Bone marrow (tissue), 2 donors: ENCODE measurements around the gene SPTA1.
A peak's percentile ranks its signal among the peaks of the same experiment; 100 is the strongest.

Source experiments
- DNase-seq, 2 donors: peaks; one replicate each; lab custom pipeline; 2025; lab: John Stamatoyannopoulos, UW

Gene SPTA1

DNA sequence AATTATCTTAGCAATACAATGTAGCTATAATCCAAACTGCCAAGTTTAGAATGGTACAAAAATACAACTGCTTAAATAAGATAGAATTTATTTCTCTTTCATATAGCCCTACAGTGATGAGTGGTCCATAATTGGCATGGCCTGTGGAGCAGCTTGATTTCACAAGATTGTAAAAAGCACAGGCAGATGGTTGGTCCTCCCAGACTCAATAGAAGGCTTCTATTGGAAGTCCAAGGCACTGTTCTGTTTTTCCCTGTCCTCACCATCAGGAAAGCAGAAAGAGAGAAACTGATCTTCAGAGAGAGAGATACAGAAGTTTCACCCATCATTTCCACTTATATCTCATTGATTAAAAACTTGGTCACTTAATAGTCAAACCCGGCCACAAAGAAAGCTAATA, 114.3 kb downstream of the SPTA1 start:
- DNase-seq, result no peak

DNA sequence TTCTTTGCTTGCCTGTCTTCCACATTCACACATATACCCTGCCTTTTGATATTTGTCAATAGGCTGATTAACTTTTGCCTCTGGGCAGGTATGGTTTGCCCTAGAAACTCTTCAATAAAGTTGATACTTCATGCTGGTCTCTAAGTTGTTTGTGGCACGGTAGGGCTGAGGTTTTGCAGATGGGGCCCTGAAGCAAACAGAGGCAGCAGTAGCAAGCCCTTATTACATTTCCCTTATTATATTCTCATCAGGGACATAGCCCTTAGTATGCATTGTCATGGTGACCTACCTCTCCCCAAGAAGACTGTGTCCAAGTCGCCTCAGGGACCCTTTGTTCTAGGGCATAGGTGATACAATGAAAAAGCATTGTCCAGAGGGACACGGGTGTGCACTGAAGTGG, 116.0 kb downstream of the SPTA1 start, which contains the start of gene OR6P1:
Gene OR6P1 (minus strand): TSS at position 101 of the 400 bp plus-strand sequence. CDS start 6,976 bp downstream, outside the sequence.
- no peak for DNase-seq

DNA sequence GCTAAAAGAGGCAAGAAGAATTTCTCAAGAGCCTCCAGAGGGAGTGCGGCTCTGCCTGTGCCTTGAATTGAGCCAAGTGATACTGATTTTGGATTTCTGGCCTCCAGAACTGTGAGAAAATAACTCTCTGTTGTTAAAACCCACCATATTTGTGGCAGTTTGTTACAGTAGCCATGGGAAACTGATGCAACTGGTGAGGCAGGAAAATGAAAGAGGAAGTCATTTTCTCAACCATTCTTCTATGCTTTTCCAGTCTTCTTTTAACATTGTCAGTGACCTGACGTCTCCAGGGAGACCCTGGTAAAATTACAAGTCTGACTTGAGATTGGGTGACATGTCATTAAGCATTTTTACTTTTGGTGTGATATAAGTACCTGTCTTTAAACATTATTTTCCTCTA, 121.9 kb downstream of the SPTA1 start:
- DNase-seq, result peak in 1 of 2 donors; percentile 26

DNA sequence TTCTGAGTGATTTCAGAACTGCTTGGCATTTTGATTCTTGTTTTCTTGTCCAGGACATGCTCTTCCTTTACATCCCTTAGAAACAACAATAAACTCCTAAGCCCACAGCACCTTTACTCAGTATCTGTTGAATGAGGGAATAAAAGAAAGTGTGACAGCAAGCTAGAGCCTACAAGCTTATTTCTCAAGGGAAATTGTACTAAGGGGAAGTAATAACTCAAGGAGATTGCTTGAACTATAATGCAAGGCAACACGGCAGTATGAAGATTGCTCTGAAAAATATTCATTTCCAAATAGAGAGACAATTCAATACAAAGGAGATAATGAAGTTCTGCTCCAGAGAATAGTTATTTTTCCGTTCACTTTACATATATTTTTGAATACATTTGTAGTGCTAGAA, 122.7 kb downstream of the SPTA1 start:
- no peak for DNase-seq
